CD4-positive, alpha-beta T cell treated with Interleukin-17A for 4 hours (primary cell): ENCODE data around the gene ACD.

ENCODE experiments used
- DNase-seq: peaks from one replicate; pipeline ENCODE4 v3.0.0-alpha.2; 2020; ENCODE audit warnings: mixed read lengths

Gene ACD

GRCh38 chr16:67675579-67675935 is 15.5 kb upstream of the ACD start:
- DNase-seq = no peak

GRCh38 chr16:67674851-67675578 is 15.0 kb upstream of the ACD start:
- no peak for DNase-seq

GRCh38 chr16:67673712-67674580 is 13.9 kb upstream of the ACD start:
- DNase-seq = no peak

GRCh38 chr16:67672739-67673662 is 12.9 kb upstream of the ACD start:
- DNase-seq = peak; percentile 66

GRCh38 chr16:67672306-67672705 is 12.2 kb upstream of the ACD start:
- DNase-seq = no peak

GRCh38 chr16:67669499-67670101 is 9.5 kb upstream of the ACD start:
- DNase-seq = no peak

GRCh38 chr16:67668495-67669157 is 8.6 kb upstream of the ACD start:
- DNase-seq = peak; percentile 38

- DNase-seq = peak; percentile 85
Measured at GRCh38 chr16:67667817-67668494, 7.9 kb upstream of the ACD start.

- no peak for DNase-seq
Measured at GRCh38 chr16:67667453-67667816, 7.4 kb upstream of the ACD start.

- DNase-seq = peak; percentile 89
Measured at GRCh38 chr16:67666559-67667452, 6.7 kb upstream of the ACD start, which contains the start of the genes C16orf86 and ENKD1. TSS of gene C16orf86 (plus strand) at chr16:67666814. CDS start at chr16:67666971, 157 bp downstream. TSS of gene ENKD1 (minus strand) at chr16:67666750. CDS start at chr16:67666442, 308 bp downstream.

- no peak for DNase-seq
Measured at GRCh38 chr16:67666032-67666551, 6.0 kb upstream of the ACD start.

- DNase-seq = no peak
Measured at GRCh38 chr16:67665598-67665997, 5.5 kb upstream of the ACD start.

- DNase-seq = no peak
Measured at GRCh38 chr16:67664871-67665270, 4.8 kb upstream of the ACD start.

- DNase-seq = no peak
Measured at GRCh38 chr16:67664258-67664657, 4.2 kb upstream of the ACD start.

GRCh38 chr16:67663877-67664222 is 3.8 kb upstream of the ACD start:
- no peak for DNase-seq

GRCh38 chr16:67663151-67663876 is 3.3 kb upstream of the ACD start:
- DNase-seq = peak; percentile 38

GRCh38 chr16:67662653-67663010 is 2.6 kb upstream of the ACD start:
- DNase-seq = no peak

- no peak for DNase-seq
Measured at GRCh38 chr16:67661886-67662652, 2.0 kb upstream of the ACD start.
